ENCODE results near the gene FGR.

The FGR gene

GRCh38 chr1:27601321-27601770 lies 33.6 kb downstream of the FGR start:
- no peak for DNase-seq (ENCODE audit: low read depth, low spot score)

GRCh38 chr1:27600498-27601175 lies 34.3 kb downstream of the FGR start:
- DNase-seq (ENCODE audit: low read depth, low spot score) = no peak

GRCh38 chr1:27599605-27600497 lies 35.1 kb downstream of the FGR start:
- no peak for DNase-seq (ENCODE audit: low read depth, low spot score)

GRCh38 chr1:27598902-27599528 lies 36.0 kb downstream of the FGR start:
- DNase-seq (ENCODE audit: low read depth, low spot score) = no peak

GRCh38 chr1:27598295-27598687 lies 36.7 kb downstream of the FGR start:
- no peak for DNase-seq (ENCODE audit: low read depth, low spot score)

GRCh38 chr1:27597516-27598294 lies 37.3 kb downstream of the FGR start:
- no peak for DNase-seq (ENCODE audit: low read depth, low spot score)

GRCh38 chr1:27596986-27597385 lies 38.0 kb downstream of the FGR start:
- no peak for DNase-seq (ENCODE audit: low read depth, low spot score)

- no peak for DNase-seq (ENCODE audit: low read depth, low spot score)
Measured at GRCh38 chr1:27596261-27596660, 38.7 kb downstream of the FGR start.

GRCh38 chr1:27595597-27595996 lies 39.4 kb downstream of the FGR start:
- DNase-seq (ENCODE audit: low read depth, low spot score) = no peak

GRCh38 chr1:27594564-27595510 lies 40.1 kb downstream of the FGR start:
- DNase-seq (ENCODE audit: low read depth, low spot score) = no peak

GRCh38 chr1:27593678-27594563 lies 41.1 kb downstream of the FGR start:
- DNase-seq (ENCODE audit: low read depth, low spot score) = no peak

GRCh38 chr1:27592931-27593677 lies 41.9 kb downstream of the FGR start:
- no peak for DNase-seq (ENCODE audit: low read depth, low spot score)

GRCh38 chr1:27592232-27592930 lies 42.6 kb downstream of the FGR start:
- DNase-seq (ENCODE audit: low read depth, low spot score) = no peak

- no peak for DNase-seq (ENCODE audit: low read depth, low spot score)
Measured at GRCh38 chr1:27591622-27592021, 43.4 kb downstream of the FGR start.

- no peak for DNase-seq (ENCODE audit: low read depth, low spot score)
Measured at GRCh38 chr1:27590917-27591508, 44.0 kb downstream of the FGR start.

GRCh38 chr1:27589841-27590426 lies 45.1 kb downstream of the FGR start:
- no peak for DNase-seq (ENCODE audit: low read depth, low spot score)

- no peak for DNase-seq (ENCODE audit: low read depth, low spot score)
Measured at GRCh38 chr1:27589441-27589840, 45.5 kb downstream of the FGR start.
